ENCODE results near the gene CNKSR3. TPM values are rescaled to one million over a fixed set of nuclear protein-coding genes. Genes with fewer than 3 reads are reported as not detected.
"Not testable (repeated sequence)": the region's sequence is repeated elsewhere in the genome, so short reads cannot be mapped to it uniquely, and the experiment has no call there.

Gene CNKSR3
- total RNA-seq (2014; rRNA removed; shearing (Covaris generic)): 9.9 and 19.4 TPM in 2 replicates

DNA sequence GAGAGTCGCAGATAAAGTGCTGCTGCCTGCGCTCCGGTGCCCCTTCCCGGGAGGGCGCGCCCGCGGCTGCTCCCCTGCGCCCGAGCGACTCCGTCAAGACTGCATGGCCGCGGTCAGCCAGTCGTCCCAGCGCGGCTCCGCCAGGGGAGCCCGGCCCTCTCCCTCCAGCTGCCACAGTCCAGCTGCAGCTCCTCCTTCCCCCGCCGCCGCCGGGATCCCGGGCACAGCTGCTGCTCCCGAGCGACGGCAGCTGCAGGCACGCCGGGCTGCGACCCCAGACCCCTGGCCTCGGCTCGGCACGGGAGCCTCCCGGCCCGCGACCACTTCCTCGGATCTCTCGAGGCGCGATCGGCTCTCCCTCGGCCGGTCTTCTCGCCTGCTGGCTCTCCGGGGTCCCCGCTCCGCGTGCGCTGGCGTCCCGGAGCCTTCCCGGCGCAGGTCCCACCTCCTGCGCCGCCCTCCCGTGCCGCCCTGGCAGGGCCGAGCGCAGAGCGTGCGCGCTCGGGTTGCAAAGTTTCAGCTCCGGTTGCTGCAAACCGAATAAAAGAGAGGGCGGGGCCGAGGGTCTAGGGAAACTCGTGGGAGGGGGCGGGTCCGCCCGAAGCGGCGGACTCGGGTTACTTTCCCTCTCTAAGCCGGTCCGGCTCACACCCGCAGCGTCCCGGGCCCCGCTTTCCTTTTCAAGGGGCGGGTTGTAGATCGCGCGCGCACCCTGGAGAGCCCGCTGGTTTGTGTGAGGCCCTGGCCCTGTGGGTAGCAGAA is at the start of gene CNKSR3:
CNKSR3 (minus strand) TSS at position 542 of the 762 bp plus-strand sequence. CDS start 571 bp downstream, outside the sequence.
- peak; percentile 96 for DNase-seq (ENCODE audit: low read depth)

DNA sequence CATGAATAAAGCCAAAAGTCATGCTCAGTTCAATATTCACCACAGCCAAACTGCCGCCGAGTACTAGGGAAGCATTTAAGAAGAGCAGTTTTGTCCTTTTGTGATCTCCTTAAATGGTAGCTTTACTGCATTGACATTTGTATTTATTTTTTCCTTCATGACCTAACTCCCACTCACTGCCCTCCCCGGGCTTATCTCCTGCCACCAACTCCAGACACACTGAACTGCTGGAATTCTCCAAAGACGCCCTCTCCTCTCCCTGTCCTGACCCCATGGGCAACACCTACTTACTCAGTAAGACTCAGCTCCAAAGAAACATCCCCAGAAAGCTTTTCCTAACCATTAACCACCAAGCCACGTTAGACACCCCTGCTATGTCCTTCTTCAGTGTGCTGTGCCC is 48.5 kb upstream of the CNKSR3 start:
- DNase-seq (ENCODE audit: low read depth): no peak

DNA sequence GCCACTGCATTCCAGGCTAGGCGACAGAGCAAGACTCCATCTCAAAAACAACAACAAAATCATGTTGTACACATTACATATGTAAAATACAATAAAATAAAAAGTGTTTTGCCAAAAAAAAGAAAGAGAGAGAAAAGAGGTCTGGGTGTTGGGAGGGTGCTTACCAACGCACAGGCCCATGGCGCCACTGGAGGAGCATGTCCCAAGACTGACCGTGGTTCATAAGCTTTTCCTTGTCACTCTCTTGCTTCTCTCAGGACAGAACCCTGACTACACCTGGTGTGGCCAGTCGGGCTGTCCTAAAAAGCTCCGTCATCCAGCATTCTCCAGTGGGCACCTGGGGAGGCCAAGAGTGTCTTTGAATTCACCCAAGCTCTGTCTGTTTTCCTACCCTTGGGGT is 48.0 kb upstream of the CNKSR3 start:
- no peak for DNase-seq (ENCODE audit: low read depth)

DNA sequence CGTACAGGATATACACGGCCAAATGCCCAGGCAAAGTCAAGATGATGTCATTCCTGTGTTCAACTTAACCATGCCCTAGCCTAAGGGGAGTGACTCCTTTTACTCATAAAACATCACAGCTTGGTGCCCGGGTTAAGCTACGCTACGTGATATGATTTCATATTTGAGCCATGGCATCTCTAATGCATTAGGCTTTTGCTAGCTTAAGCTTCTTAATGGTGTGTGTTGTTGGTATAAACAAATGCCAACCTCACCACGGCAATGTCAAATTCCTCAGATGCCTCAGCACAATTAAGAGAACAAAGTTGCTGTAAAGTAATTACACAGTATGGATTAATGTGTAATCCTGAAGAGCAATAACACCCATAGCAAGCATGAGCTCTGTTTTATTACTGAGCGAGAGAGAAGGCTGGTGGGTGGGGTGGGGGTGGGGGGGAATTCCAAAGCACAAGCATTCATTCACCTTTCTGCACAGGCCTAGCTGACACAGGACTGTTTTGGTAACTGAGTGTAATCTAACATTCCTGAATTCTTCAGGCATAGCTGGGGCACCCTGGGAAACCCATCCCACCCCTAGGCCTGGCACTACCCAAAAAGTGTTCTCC is 44.7 kb upstream of the CNKSR3 start:
- peak; percentile 93 for DNase-seq (ENCODE audit: low read depth)

DNA sequence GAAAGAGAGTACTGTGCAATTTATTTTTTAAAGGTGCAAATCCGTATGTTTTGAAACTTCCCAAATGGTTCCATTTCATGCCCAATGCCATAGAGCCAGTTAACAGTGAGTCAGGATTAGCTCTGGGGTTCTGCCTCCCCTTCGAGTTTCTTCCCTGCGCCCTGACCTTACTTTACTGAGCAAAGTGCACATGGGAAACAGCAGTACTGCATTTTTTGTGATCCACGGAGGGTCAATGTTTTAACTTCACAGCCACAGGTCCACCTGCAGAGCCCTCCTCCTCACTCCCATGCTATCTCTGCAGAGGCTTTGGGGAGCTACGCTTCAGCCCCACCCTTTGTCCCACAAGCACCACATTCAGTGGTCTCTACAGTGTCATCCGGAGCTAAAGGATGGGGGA is 44.0 kb upstream of the CNKSR3 start:
- no peak for DNase-seq (ENCODE audit: low read depth)

DNA sequence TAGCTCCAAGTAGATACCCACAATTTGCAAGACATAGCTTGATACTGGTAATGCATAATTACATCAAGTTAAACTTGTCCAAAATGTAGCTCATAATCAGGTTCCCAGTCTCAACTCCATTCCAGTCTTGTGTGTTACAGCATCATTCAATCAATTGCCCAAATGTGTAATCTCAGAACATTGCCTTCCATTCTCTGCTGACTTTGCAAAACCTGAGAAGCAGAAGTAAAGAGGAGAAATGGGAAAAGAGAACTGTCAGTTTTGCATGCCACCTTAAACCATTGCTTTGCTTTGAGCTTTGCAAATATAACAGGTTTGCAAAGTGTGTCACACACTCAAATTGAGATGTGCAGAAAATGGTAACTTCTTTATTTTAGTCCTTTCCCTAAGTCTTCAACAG is 40.3 kb upstream of the CNKSR3 start:
- DNase-seq (ENCODE audit: low read depth): no peak

DNA sequence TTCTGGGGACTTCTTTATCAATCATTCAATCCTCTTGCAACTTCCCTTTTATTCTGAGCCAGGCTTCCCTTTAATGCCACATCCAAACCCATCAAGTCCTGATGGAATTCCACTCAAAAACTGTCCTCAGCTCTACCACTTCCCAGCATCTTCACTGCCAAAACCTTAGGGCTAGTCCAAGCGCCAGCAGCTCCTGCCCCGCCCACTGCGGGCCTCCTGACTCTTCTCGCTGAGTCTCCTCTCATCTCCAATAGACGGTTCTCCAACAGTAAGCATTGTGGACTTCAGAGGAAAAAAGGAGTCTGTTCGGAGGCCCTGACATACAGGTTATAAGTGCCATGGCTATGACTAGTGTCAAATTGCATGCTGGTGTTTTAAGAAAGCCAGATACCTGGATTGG is 38.7 kb upstream of the CNKSR3 start:
- no peak for DNase-seq (ENCODE audit: low read depth)

DNA sequence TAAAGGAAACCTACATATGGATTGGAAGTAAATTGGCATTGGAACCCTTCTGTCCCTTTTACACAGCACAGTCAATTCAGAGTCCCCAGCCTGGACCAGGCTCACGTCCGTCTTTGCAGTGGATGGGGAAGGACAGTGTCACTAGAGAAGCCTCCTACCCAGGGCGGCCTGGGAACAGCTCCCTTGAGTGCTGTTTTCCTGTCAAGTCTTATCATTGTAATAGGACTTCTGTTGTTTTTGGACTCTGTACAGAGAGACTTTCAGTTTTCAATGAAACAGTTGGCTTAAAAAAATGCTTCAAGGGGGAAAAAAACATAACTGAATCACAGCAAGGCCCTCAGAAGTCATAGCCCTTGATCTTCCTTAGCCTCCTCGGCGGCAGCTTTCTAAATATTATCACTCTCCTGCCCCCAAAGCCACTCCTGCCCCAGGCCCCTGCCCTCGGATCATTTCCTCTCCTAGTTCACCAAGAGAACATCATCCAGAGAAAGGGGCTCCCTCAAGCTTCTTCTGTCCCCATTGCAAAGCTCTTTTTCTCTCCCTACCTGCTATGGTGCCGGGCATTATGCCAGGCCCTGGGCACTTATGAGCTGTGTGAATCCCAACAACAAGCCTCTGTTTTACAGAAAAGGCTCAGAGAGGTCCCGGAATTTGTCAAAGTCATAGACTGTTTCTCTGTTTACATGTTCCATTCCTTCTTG is 37.8 kb upstream of the CNKSR3 start:
- peak; percentile 47 for DNase-seq (ENCODE audit: low read depth)

DNA sequence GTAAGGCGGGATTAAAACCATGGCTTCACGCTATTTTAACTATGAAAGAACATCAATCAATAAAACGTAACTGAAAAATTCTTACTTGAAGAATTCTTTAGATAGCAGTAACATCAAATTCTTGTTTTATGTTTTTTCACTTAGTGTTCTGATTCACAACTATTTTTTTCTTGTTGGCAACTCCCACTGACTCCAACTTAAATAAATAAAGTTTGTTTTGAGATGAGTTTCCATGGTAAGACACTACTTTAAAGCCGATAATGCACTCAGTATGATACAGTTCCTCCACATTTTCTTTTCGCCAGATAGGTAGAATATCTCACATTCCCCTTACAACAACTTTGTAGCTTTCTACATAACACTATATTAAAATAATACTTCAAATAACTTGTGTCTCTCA is 33.1 kb upstream of the CNKSR3 start:
- no peak for DNase-seq (ENCODE audit: low read depth)

DNA sequence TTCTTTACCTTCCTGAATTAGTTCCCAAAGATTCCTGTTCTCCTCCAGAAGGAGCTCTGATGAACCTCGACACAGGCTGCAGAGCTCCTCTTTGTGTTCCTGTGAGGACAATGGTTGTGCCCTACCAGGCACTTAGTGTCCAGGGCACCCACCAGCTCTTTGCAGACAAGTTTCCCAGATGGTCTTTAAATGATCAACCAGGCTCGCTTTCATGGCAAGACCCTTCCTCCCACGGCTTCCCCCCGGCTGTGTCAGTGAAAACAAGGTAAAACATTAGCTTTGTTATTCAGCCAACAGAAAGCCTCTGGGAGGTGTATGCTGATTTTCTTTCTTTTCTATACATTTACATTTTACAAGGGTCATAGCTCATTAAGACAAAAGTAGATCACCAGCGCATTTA is 32.3 kb upstream of the CNKSR3 start:
- DNase-seq (ENCODE audit: low read depth): no peak

DNA sequence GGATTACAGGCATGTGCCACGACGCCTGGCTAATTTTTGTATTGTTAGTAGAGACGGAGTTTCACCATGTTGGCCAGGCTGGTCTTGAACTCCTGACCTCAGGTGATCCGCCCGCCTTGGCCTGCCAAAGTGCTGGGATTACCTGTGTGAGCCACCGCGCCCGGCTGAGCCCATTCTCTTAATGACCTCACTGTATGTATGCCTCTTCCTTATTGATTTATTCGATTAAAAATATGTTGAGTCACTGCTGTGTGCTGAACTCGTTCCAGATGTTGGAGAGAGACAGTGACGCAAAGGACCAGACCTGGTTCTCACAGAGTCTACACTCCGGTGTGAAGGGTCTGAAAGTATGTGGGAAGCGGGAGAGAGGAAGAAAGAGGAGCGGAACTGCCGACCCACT is 31.4 kb upstream of the CNKSR3 start:
- not testable (repeated sequence) for DNase-seq (ENCODE audit: low read depth)

DNA sequence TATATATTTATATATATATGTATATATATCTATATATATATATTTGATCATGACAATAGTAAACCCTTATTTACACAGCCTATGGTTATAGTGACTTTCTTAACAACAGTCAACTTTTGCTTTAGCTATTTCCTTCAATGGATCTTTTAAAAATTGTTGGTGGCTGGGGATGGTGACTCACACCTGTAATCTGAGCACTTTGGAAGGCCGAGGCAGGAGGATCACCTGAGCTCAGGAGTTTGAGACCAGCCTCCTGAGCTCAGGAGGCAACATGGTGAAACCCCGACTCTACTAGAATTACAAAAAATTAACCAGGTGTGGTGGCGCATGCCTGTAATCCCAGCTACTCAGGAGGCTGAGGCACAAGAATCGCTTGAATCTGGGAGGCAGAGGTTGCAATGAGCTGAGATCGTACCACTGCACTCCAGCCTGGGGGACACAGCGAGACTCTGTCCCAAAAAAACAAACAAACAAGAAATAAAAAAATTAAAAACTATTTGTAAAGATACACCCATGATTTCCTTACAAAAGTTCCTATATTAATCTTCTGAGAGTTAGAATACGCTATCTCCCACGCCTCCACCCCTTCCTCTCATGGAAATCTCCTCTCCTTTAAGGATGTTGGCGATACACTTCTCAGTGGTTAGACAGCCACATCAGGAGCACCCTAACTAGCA is 29.2 kb upstream of the CNKSR3 start:
- no peak for DNase-seq (ENCODE audit: low read depth)

DNA sequence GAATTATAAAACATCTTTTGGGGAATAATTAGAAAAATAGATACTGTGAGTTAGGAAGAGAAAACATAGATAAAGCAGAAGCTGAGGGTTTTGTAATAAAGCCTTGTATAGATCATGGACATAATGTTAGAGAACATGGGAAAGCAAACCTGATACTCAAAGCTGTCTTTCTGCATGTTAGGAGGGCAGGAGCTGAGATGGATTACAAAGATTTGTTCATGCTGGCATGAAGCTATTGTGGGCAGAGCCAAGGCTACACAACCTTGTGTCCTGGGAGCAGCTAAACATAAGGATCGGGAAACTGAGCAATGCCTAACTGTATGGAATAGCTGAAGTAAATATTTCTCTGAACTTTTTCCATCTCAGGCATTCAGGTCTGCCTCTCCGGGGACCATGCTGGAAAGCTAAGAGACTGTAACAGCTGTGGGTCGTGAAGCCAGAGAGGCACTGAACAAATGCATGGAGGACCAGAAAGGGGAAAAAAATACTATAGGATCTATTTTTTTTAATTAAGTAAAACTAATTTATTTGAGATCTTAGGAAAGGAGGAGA is 28.2 kb upstream of the CNKSR3 start:
- no peak for DNase-seq (ENCODE audit: low read depth)

DNA sequence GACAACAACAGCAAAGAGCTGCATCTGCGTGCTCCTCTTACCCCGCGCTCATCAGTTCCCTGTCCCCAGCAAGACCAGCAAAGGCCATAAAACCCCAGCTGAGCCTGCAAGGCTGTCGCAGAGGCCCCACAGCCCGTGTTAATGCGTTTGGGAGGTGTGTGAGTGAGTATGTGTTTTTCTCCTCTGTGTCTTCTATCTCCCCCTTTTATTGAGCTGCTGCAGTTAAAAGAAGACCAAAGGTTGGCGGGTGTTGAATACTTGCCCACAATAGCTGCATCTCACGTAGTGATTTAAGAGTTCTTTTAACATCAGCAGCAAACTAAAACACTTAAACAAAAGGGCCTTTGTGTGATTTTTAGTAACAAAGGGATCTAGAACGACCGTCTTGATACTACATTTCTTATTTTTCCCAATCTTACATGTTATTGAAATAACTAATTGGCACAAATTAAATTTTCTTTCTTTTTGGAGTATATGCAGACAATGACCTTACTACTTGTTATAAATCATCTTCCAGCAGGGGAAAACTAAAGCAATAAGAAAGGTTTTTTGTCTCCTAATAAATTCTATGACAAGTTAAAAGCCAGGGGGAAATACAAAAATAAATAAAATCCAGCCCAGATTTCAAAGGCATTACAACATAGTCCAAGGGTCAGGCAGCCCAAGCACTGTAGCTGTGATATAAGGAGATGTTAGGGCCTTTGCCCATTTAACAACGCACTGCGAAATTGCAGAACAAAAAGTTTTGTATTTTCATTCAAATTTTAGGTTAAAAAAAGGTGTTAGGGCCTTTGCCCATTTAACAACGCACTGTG is 27.2 kb upstream of the CNKSR3 start:
- DNase-seq (ENCODE audit: low read depth): no peak

DNA sequence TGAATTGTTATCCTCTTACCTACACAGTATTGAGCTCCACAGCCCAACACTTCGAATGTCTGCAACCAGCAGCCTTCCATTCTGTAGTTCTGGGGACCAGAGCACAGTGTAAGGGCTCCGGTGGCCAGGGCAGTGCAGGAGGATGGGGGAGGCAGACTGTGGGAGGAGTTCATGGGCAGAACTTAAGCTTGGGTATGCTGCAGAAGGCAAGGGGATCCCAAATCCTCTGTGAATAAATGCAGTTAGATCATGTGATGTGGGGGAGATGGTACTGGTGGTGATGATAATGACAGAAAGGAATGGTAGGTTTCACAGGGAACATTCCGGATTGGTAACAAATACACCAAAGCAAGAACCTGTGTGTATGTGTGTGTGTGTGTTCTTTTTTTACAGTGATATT is 26.5 kb upstream of the CNKSR3 start:
- DNase-seq (ENCODE audit: low read depth): no peak

DNA sequence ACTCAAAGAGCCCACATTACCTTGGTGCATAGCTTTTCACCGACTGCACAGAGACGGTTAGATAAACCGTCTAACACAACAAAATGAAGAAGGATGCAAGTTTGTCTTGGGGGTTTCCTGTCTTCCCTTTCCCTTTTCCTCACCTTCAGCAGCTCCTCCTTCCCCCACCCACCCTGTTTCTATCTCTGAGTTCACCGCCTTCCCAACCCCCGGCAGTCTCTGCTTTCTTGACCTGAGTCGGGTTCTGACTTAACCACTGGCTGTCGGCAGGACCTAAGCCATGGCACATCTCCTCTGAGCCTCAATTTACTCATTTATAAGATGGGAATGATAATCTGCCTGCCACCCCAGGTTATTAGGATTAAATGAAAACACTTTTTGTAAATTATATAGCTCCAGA is 25.8 kb upstream of the CNKSR3 start:
- DNase-seq (ENCODE audit: low read depth): no peak

DNA sequence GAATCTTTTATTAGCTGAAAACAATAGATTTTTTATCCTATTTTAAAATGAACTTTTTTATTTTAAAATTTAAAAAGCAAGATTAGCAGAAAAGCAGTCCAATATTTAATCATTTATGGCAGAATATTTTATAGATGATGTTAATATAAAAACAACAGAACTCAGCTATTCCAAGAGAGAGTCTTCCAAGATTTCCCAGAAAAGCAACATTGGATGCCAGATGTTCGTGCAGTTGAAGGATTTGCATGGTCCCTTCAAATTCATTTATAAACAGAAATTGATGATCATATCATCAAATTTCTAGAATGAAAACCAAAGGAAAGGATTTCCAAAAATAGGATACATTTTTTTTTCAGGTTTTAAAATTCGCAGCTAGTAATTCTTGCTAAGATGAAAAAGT is 25.4 kb upstream of the CNKSR3 start:
- no peak for DNase-seq (ENCODE audit: low read depth)

DNA sequence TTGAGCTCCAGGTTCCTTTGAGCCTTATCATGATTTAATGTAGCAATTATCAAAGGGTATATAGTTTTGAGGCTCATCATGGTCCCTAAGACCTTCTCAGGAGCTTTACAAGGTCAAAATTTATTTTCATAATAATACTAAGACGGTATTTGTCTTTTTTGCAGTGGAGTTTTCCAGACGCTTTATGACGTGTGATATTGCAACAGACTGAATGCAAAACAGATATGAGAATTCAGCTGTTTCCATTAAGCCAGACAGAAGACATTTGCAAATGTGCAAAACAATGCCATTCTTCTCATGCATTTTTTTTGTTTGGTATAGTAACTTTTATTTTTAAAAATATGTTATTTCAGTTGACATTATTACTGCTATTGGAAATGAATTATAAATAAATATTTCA is 24.7 kb upstream of the CNKSR3 start:
- DNase-seq (ENCODE audit: low read depth): no peak

DNA sequence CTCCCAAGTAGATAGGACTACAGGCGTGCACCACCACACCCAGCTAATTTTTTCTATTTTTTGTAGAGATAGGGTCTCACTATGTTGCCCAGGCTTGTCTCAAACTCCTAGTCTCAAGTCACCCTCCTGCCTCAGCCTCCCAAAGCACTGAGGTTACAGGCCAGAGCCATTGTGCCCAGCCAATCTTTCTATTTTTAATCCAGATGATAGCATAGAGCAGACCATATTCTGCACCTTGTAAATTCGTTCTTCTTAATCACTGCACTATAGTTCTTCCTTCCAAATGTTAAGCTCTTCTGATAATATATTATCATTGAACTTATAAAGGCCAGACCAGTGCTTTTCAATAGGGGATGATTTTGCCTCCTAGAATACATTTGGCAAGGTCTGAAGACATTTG is 24.0 kb upstream of the CNKSR3 start:
- no peak for DNase-seq (ENCODE audit: low read depth)

DNA sequence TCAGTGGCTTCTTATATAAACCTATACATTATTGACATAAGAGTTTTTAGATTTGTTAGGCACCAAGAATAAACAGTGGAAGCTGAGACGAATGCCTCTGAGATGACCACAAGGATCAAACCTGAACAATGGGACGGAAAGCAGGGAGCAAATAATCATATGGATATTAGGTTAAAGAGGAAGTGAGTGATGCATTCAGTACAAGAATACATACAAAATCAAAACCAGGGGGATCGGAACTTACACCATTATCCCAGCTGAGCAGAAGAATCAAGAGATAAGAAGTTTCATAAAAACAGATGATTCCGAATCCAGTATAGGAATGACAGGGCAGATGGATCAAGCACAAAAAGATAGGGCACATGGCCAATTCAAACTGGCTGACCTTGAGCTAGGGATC is 21.9 kb upstream of the CNKSR3 start:
- no peak for DNase-seq (ENCODE audit: low read depth)

DNA sequence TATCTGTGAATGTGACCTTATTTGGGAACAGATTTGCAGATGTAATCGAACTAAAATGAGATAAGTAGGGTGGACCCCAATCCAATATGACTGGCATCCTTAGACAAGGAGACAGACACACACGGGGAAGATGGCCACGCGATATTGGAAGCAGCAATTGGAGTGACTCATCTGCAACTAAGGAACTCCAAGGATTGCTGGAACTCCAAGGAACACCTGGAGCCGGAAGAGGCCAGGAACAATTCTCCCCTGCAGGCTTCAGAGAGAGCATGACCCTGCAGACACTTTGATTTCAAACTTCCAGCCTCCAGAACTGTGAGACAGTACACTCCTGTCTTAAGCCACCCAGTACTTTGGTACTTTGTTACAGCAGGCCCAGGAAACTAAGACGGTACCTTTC is 19.5 kb upstream of the CNKSR3 start:
- no peak for DNase-seq (ENCODE audit: low read depth)

Data from M059J (cell line).